DND-41 (cell line): ENCODE data around the gene UMPS.

Experiments used
- ATAC-seq: fragments of 200-7000 bp; cut with Tn5 transposase; 3 replicates; pipeline ENCODE4 v1.9.1; 2021; ENCODE audit warnings: low read depth; ENCODE audit not compliant: insufficient read depth
- DNase-seq: peaks from one replicate; pipeline ENCODE4 v3.0.0-alpha.2; 2020
- H2AFZ ChIP-seq: 2 replicates; pipeline ENCODE4 v1.6.0; 2012; ENCODE audit warnings: low read depth, low read length
- H3K27ac ChIP-seq: 2 replicates; pipeline ENCODE4 v1.5.1; 2012; ENCODE audit warnings: low read length, inconsistent platforms
- H3K27me3 ChIP-seq: fragments of 200-600 bp; sonication (generic); 2 replicates; pipeline ENCODE4 v1.6.0; 2012; ENCODE audit warnings: low read length, mild to moderate bottlenecking, inconsistent platforms; ENCODE audit not compliant: insufficient read depth, poor library complexity
- H3K36me3 ChIP-seq: 2 replicates; pipeline ENCODE4 v1.5.1; 2012; ENCODE audit warnings: low read length, inconsistent platforms; ENCODE audit not compliant: insufficient read depth
- H3K4me1 ChIP-seq: 2 replicates; pipeline ENCODE4 v1.5.1; 2012; ENCODE audit warnings: mild to moderate bottlenecking, low read length; ENCODE audit not compliant: insufficient read depth
- H3K4me2 ChIP-seq: 2 replicates; pipeline ENCODE4 v1.6.0; 2012; ENCODE audit warnings: mild to moderate bottlenecking, moderate library complexity, low read length, inconsistent platforms; ENCODE audit not compliant: insufficient read depth
- H3K4me3 ChIP-seq, 2 experiments: fragments of 200-600 bp in 1 of 2; shearing (Covaris generic) in 1 of 2; 2 replicates each; pipeline ENCODE4 v1.5.1; 2012 to 2016; ENCODE audit warnings: inconsistent platforms in 2 of 2, low read length in 2 of 2, mild to moderate bottlenecking in 2 of 2, low read depth in 1 of 2, moderate library complexity in 1 of 2
- H3K79me2 ChIP-seq: 2 replicates; pipeline ENCODE4 v1.6.0; 2012; ENCODE audit warnings: low read length, inconsistent platforms; ENCODE audit not compliant: insufficient read depth
- H3K9ac ChIP-seq: 2 replicates; pipeline ENCODE4 v1.6.0; 2012; ENCODE audit warnings: low read depth, mild to moderate bottlenecking, inconsistent platforms, low read length, moderate library complexity
- H3K9me3 ChIP-seq: 2 replicates; pipeline ENCODE4 v1.5.1; 2012; ENCODE audit warnings: low read length, moderate library complexity, mild to moderate bottlenecking, inconsistent platforms; ENCODE audit not compliant: insufficient read depth, severe bottlenecking
- H4K20me1 ChIP-seq: 2 replicates; pipeline ENCODE4 v1.6.0; 2012; ENCODE audit warnings: low read length; ENCODE audit not compliant: insufficient read depth
- CTCF ChIP-seq: IDR thresholded peaks from 2 replicates; pipeline ENCODE4 v1.5.1; 2012; ENCODE audit warnings: borderline replicate concordance, low read length, moderate library complexity, mild to moderate bottlenecking; ENCODE audit not compliant: poor library complexity, severe bottlenecking; ENCODE audit errors: extremely low read depth
- EZH2 ChIP-seq: IDR thresholded peaks from 3 replicates; pipeline ENCODE4 v1.6.1; 2012; ENCODE audit warnings: borderline replicate concordance, low read depth, mild to moderate bottlenecking, moderate library complexity, low read length, inconsistent platforms; ENCODE audit not compliant: severe bottlenecking

UMPS gene

GRCh38 chr3:124775877-124776276 is 45.6 kb downstream of the UMPS start:
- TF ChIP-seq CTCF (no peak), EZH2 (no peak)

GRCh38 chr3:124776856-124777255 is 46.6 kb downstream of the UMPS start:
- H3K36me3 ChIP-seq: no peaks in the 10 kb centered on the region

More at GRCh38 chr3:124775877-124776276, 45.6 kb downstream of the UMPS start:
- H3K9me3 ChIP-seq: no peaks in the 10 kb centered on the region
- H3K79me2 ChIP-seq: no peaks in the 10 kb centered on the region
- no peak overlapping the region for H3K27ac ChIP-seq
- no peak overlapping the region for H2AFZ ChIP-seq
- no peak overlapping the region for H3K9ac ChIP-seq
- no peak for DNase-seq
- H3K36me3 ChIP-seq: no peaks in the 10 kb centered on the region
- H3K27me3 ChIP-seq: peaks cover 4% of the 10 kb centered on the region
- H3K4me2 ChIP-seq: no peak overlapping the region
- H3K4me3 ChIP-seq: no peak overlapping the region
- H3K4me1 ChIP-seq: peaks cover 5% of the 10 kb centered on the region; the same call in 1 of the 2 replicates
- H4K20me1 ChIP-seq: no peaks in the 10 kb centered on the region
- ATAC-seq: no peak

GRCh38 chr3:124777762-124778470 is 47.7 kb downstream of the UMPS start:
- Histone ChIP-seq H3K9me3 (no peaks in the 10 kb centered on the region), H3K9ac (no peak overlapping the region), H3K27ac (no peak overlapping the region), H3K79me2 (no peaks in the 10 kb centered on the region), H3K4me1 (peaks cover 9% of the 10 kb centered on the region; the same call in 1 of the 2 replicates), H3K27me3 (peaks cover 4% of the 10 kb centered on the region), H2AFZ (no peak overlapping the region), H3K4me3 (no peak overlapping the region), H3K4me2 (no peak overlapping the region), H3K36me3 (no peaks in the 10 kb centered on the region), H4K20me1 (no peaks in the 10 kb centered on the region)
- TF ChIP-seq CTCF: no peak
- TF ChIP-seq EZH2: no peak
- no peak for DNase-seq
- ATAC-seq: no peak

More at GRCh38 chr3:124776856-124777255, 46.6 kb downstream of the UMPS start:
- TF ChIP-seq EZH2: no peak
- TF ChIP-seq CTCF: no peak
- ATAC-seq (no peak), DNase-seq (no peak)
- peaks cover 4% of the 10 kb centered on the region for H3K27me3 ChIP-seq
- no peak overlapping the region for H3K4me3 ChIP-seq
- peaks cover 9% of the 10 kb centered on the region; the same call in 1 of the 2 replicates for H3K4me1 ChIP-seq
- H2AFZ ChIP-seq: no peak overlapping the region
- H3K4me2 ChIP-seq: no peak overlapping the region
- no peak overlapping the region for H3K9ac ChIP-seq
- H3K9me3 ChIP-seq: no peaks in the 10 kb centered on the region
- no peaks in the 10 kb centered on the region for H4K20me1 ChIP-seq
- H3K27ac ChIP-seq: no peak overlapping the region
- H3K79me2 ChIP-seq: no peaks in the 10 kb centered on the region
